HEK293 (cell line): ENCODE data around the gene GCNT2.

ENCODE experiments used
- CTCF ChIA-PET: fragments of 350-600 bp; formaldehyde crosslinking; extraction: SDS; loops from one replicate; lab custom pipeline; 2021; ENCODE audit warnings: antibody characterized with exemption; lab: Yijun Ruan, JAX
- POLR2A ChIA-PET: fragments of 300-600 bp; formaldehyde crosslinking; extraction: SDS; loops from one replicate; lab custom pipeline; 2020; ENCODE audit warnings: antibody characterized with exemption, inconsistent platforms; lab: Yijun Ruan, JAX
- H3K27ac ChIP-seq: fragments of 200-500 bp; sonication (Bioruptor generic); 2 replicates; pipeline ENCODE4 v1.5.1; 2014; ENCODE audit warnings: low read depth, low read length, control low read depth, inconsistent platforms; ENCODE audit errors: extremely low read depth
- H3K36me3 ChIP-seq, 2 experiments: fragments of 200-500 bp in 1 of 2; sonication (Bioruptor generic) in 1 of 2; 1 replicate in 1 of 2; 2 replicates in 1 of 2; pipeline ENCODE4 v1.5.1; 2014 to 2017; ENCODE audit warnings: inconsistent platforms in 2 of 2, low read length in 2 of 2; ENCODE audit not compliant: control insufficient read depth in 2 of 2, insufficient read depth in 1 of 2
- H3K4me1 ChIP-seq: fragments of 200-500 bp; sonication (Bioruptor generic); 2 replicates; pipeline ENCODE4 v1.5.1; 2014; ENCODE audit warnings: mild to moderate bottlenecking, low read length, inconsistent platforms; ENCODE audit not compliant: control insufficient read depth, insufficient read depth
- H3K4me3 ChIP-seq: 2 replicates; pipeline ENCODE4 v1.5.1; 2011; ENCODE audit warnings: low read depth, mild to moderate bottlenecking, control low read depth, low read length, moderate library complexity
- H3K9me3 ChIP-seq: fragments of 200-500 bp; sonication (Bioruptor generic); 2 replicates; pipeline ENCODE4 v1.5.1; 2014; ENCODE audit warnings: low read depth, low read length, inconsistent platforms; ENCODE audit not compliant: control insufficient read depth, insufficient read depth
- EGR2 ChIP-seq: fragments of 450-650 bp; formaldehyde crosslinking; IDR thresholded peaks from 2 replicates; pipeline ENCODE4 v1.5.1; 2016; ENCODE audit warnings: low read depth, missing biosample characterization, missing genetic modification characterization
- GLI4 ChIP-seq: fragments of 450-650 bp; formaldehyde crosslinking; IDR thresholded peaks from 2 replicates; pipeline ENCODE4 v1.5.1; 2016; ENCODE audit warnings: missing biosample characterization, missing genetic modification characterization
- MZF1 ChIP-seq: fragments of 450-650 bp; formaldehyde crosslinking; IDR thresholded peaks from 2 replicates; pipeline ENCODE4 v1.5.1; 2017; ENCODE audit warnings: missing biosample characterization, missing genetic modification characterization, borderline replicate concordance
- SCRT1 ChIP-seq: fragments of 450-650 bp; formaldehyde crosslinking; IDR thresholded peaks from 2 replicates; pipeline ENCODE4 v1.5.1; 2016; ENCODE audit warnings: missing biosample characterization, missing genetic modification characterization, borderline replicate concordance
- YY2 ChIP-seq: fragments of 450-650 bp; formaldehyde crosslinking; IDR thresholded peaks from 2 replicates; pipeline ENCODE4 v1.5.1; 2016; ENCODE audit warnings: missing biosample characterization, missing genetic modification characterization
- ZFHX2 ChIP-seq: fragments of 450-650 bp; formaldehyde crosslinking; conservative IDR thresholded peaks from 2 replicates; pipeline ENCODE4 v1.5.1; 2016; ENCODE audit warnings: missing biosample characterization, missing genetic modification characterization
- ZNF10 ChIP-seq: fragments of 450-650 bp; formaldehyde crosslinking; IDR thresholded peaks from 2 replicates; pipeline ENCODE4 v1.5.1; 2017; ENCODE audit warnings: missing biosample characterization, missing genetic modification characterization
- ZNF114 ChIP-seq: fragments of 450-650 bp; formaldehyde crosslinking; IDR thresholded peaks from 2 replicates; pipeline ENCODE4 v1.5.0; 2017; ENCODE audit warnings: missing biosample characterization, missing genetic modification characterization
- ZNF155 ChIP-seq: fragments of 450-650 bp; formaldehyde crosslinking; IDR thresholded peaks from 2 replicates; pipeline ENCODE4 v1.5.1; 2016; ENCODE audit warnings: missing biosample characterization, missing genetic modification characterization
- ZNF175 ChIP-seq: fragments of 450-650 bp; formaldehyde crosslinking; IDR thresholded peaks from 2 replicates; pipeline ENCODE4 v1.5.1; 2016; ENCODE audit warnings: missing biosample characterization, missing genetic modification characterization
- ZNF19 ChIP-seq: fragments of 450-650 bp; formaldehyde crosslinking; IDR thresholded peaks from 2 replicates; pipeline ENCODE4; 2016; ENCODE audit warnings: missing biosample characterization, missing genetic modification characterization, low read depth
- ZNF2 ChIP-seq: fragments of 450-650 bp; formaldehyde crosslinking; IDR thresholded peaks from 2 replicates; pipeline ENCODE4 v1.5.1; 2016; ENCODE audit warnings: missing biosample characterization, missing genetic modification characterization
- ZNF266 ChIP-seq: fragments of 450-650 bp; formaldehyde crosslinking; IDR thresholded peaks from 2 replicates; pipeline ENCODE4 v1.5.1; 2016; ENCODE audit warnings: missing biosample characterization, missing genetic modification characterization, low read depth
- ZNF366 ChIP-seq: fragments of 450-650 bp; formaldehyde crosslinking; conservative IDR thresholded peaks from 2 replicates; pipeline ENCODE4 v1.5.1; 2016; ENCODE audit warnings: missing biosample characterization, missing genetic modification characterization
- ZNF548 ChIP-seq: fragments of 450-650 bp; formaldehyde crosslinking; IDR thresholded peaks from 2 replicates; pipeline ENCODE4 v1.5.1; 2016; ENCODE audit warnings: missing biosample characterization, missing genetic modification characterization
- ZNF560 ChIP-seq: fragments of 450-650 bp; formaldehyde crosslinking; IDR thresholded peaks from 2 replicates; pipeline ENCODE4 v1.5.1; 2017; ENCODE audit warnings: missing biosample characterization, missing genetic modification characterization, borderline replicate concordance
- ZNF600 ChIP-seq: fragments of 450-650 bp; formaldehyde crosslinking; IDR thresholded peaks from 2 replicates; pipeline ENCODE4 v1.5.1; 2016; ENCODE audit warnings: missing biosample characterization, missing genetic modification characterization
- ZNF792 ChIP-seq: fragments of 450-650 bp; formaldehyde crosslinking; IDR thresholded peaks from 2 replicates; pipeline ENCODE4 v1.5.1; 2016; ENCODE audit warnings: missing biosample characterization, missing genetic modification characterization
- TF ChIP-seq, protein P1 (sequence below): fragments of 450-650 bp; formaldehyde crosslinking; IDR thresholded peaks from 2 replicates; pipeline ENCODE4 v1.5.1; 2017; ENCODE audit warnings: missing biosample characterization, missing genetic modification characterization

GCNT2 gene

DNA sequence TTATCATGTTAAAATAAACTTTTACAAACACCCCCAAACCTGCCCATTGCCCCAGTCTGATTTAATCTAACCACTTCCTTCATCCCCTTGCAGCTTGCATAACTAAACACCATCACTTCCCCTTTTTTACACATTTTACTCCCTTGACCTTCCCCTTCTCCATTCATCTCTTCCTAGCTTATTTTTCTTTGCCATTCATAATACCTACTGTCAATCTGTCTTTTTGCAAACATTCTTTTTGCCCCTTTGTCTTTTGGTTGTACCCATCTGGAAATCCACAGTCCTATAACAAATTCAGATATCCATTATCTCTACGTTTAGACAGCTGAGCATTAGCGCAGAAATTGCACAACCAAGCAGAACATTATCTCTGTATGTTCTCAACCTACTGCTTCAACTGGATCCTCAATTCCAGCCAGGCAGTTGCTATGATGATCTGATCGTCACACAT lies 122.1 kb downstream of the GCNT2 start:
- no peak for TF ChIP-seq MZF1 (tag by site-specific recombination)
- no peak for TF ChIP-seq SCRT1
- TF ChIP-seq ZNF155 (tag by site-specific recombination): no peak
- no peak for TF ChIP-seq ZNF2 (tag by site-specific recombination)
- no peak for TF ChIP-seq ZNF792 (tag by site-specific recombination)
- no peak for TF ChIP-seq ZNF10 (tag by site-specific recombination)
- no peak for TF ChIP-seq ZNF600 (tag by site-specific recombination)
- TF ChIP-seq ZFHX2 (tag by site-specific recombination): no peak
- no peak for TF ChIP-seq ZNF19 (tag by site-specific recombination)
- no peak for TF ChIP-seq ZNF548 (tag by site-specific recombination)
- no peak for TF ChIP-seq GLI4 (tag by site-specific recombination)
- TF ChIP-seq ZNF175 (tag by site-specific recombination): no peak
- no peak for TF ChIP-seq ZNF560 (tag by site-specific recombination)
- ChIA-PET POLR2A (no interaction called here), CTCF (interaction anchor here (0.6 kb wide), 1 partner anchor 28 kb away, joined by 3 read pairs; no protein-coding TSS in a partner anchor)
- Histone ChIP-seq H3K4me3 (no peak overlapping the region), H3K27ac (no peak overlapping the region), H3K9me3 (no peaks in the 10 kb centered on the region), H3K4me1 (no peaks in the 10 kb centered on the region), H3K36me3 (no peaks in the 10 kb centered on the region)

DNA sequence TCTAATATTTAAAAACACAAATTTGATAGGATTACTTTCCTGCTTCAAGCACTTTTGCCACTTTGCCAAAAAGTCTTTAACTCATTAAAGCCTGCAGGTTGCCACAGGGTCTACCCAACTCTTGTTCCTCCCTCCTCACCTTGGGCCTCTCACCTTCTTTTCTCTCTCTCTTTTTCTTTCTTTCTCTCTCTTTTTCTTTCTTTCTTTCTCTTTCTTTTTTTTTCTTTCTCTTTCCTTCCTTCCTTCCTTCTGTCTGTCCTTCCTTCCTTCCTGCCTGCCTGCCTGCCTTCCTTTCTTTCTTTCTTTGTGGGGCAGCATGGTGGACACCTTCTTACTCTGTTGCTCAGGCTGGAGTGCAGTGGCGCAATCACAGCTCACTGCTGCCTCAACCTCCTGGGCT lies 123.1 kb downstream of the GCNT2 start:
- Histone ChIP-seq H3K9me3 (no peaks in the 10 kb centered on the region), H3K4me1 (no peaks in the 10 kb centered on the region), H3K27ac (no peak overlapping the region), H3K4me3 (no peak overlapping the region), H3K36me3 (no peaks in the 10 kb centered on the region)
- POLR2A ChIA-PET: interaction anchor here (1.0 kb wide), 1 partner anchor 51 kb away, joined by 6 read pairs; the partner anchor contains the start of gene PAK1IP1
- CTCF ChIA-PET: no interaction called here
- TF ChIP-seq EGR2 (no peak), ZNF366 (tag by site-specific recombination) (peak; percentile 34; the same call in 1 of the 2 replicates)

DNA sequence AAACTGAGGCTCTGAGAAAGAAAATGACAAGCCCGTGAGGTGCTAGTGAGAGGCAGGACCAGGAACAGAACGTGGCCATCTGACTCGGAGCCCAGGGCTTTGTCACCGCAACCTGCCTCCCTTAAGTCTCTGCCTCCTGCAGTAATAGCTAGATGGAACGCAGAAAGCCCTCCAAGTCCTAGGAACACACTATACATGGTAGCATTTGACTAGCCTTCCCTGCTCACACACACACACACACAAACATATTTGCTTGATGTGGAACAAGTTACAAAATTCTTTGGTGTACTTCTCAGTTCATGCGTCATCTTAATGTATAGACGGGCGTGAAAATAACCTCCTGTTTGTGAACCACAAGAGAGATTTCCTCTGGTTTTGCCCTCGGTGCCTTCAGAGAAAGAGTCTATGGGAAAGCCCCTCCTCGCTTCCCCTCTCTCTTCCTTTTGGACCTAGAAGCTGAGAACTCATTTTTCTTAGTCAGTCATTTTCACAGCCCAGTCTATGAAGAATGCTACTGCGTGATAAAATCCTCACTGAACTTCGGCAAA lies 134.4 kb downstream of the GCNT2 start:
- Histone ChIP-seq H3K9me3 (no peaks in the 10 kb centered on the region), H3K27ac (no peak overlapping the region), H3K4me3 (no peak overlapping the region), H3K4me1 (no peaks in the 10 kb centered on the region), H3K36me3 (no peaks in the 10 kb centered on the region)
- TF ChIP-seq ZNF114 (tag by site-specific recombination): no peak
- TF ChIP-seq ZNF266: no peak
- no peak for TF ChIP-seq YY2 (tag by site-specific recombination)
- TF ChIP-seq, protein P1, sequence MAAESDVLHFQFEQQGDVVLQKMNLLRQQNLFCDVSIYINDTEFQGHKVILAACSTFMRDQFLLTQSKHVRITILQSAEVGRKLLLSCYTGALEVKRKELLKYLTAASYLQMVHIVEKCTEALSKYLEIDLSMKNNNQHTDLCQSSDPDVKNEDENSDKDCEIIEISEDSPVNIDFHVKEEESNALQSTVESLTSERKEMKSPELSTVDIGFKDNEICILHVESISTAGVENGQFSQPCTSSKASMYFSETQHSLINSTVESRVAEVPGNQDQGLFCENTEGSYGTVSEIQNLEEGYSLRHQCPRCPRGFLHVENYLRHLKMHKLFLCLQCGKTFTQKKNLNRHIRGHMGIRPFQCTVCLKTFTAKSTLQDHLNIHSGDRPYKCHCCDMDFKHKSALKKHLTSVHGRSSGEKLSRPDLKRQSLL (tag by site-specific recombination): no peak
- ChIA-PET POLR2A (interaction anchor here (0.6 kb wide), 1 partner anchor 44 kb away, joined by 8 read pairs; no protein-coding TSS in a partner anchor), CTCF (interaction anchor here (0.8 kb wide), 1 partner anchor 145 kb away, joined by 3 read pairs; no protein-coding TSS in a partner anchor)
